T47D (cell line): ENCODE data around the gene UQCC3.
A peak's percentile ranks its signal among the peaks of the same experiment; 100 is the strongest.

Source experiments
- DNase-seq, 2 experiments: peaks; one replicate each; pipeline versions ENCODE4 v3.0.0 to v3.0.0-alpha.2; 2011 to 2012; ENCODE audit warnings: low read depth in 1 of 2, low spot score in 1 of 2
- JUND ChIP-seq: IDR thresholded peaks from 2 replicates; pipeline ENCODE4 v1.6.1; 2012; ENCODE audit warnings: low read depth
- in situ Hi-C: cut with HindIII; loops from 2 replicates; pipeline ENCODE4 v1.10.0; 2016; ENCODE audit warnings: low sequenced_read_pairs, low pct_unique_long_range_greater_than_20kb

UQCC3 gene

DNA sequence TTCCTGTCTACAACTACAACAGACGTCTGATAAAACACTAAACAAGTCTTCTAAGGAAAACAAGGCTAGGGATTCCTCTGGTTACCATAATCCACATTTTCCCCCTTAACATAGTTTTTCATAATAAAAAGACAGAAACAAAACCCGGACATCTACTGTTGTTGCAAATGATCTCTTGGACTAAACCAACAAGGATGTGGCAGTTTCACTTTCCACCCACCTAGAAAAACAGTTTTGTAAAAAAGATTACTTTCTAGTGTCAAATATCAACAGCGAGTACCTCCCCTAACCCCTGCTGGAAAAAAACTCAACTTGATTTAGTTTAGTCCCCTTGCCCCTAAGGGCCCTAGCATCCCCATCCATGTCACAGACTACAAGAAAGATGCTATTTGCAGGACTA, 41.4 kb downstream of the UQCC3 start:
- in situ Hi-C loops: no loop called here
- no peak for TF ChIP-seq JUND
- DNase-seq: no peak

GRCh38 chr11:62713343-62713742, 41.9 kb downstream of the UQCC3 start:
- in situ Hi-C loops: no loop called here

GRCh38 chr11:62715150-62716130, 44.0 kb downstream of the UQCC3 start:
- no peak for TF ChIP-seq JUND
- DNase-seq: no peak
- in situ Hi-C loops: no loop called here

More at GRCh38 chr11:62713343-62713742, 41.9 kb downstream of the UQCC3 start:
- no peak for DNase-seq
- no peak for TF ChIP-seq JUND

- in situ Hi-C loops: no loop called here
- DNase-seq: no peak
- no peak for TF ChIP-seq JUND
These were observed 44.7 kb downstream of the UQCC3 start for GRCh38 chr11:62716206-62716605.

DNA sequence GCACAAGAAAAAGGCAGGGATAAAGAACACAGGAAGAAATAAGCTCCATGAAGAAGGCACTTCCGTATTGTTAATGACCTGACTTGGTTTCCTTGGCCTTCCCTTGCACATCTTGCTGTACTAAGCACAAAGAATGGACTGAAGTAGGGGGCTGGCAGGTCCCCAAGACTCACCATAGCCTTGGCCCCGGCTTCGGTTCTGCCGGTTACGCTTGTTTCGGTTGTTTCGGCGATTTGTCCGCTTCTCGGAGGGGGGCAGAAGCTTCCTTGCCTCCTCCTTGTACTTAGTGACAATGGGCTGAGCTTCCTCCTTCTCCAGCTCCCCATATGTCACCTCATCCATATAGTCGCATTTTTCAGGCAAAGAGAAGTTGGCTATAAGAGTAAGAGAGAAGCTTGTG, 45.3 kb downstream of the UQCC3 start:
- in situ Hi-C loops: no loop called here
- DNase-seq: no peak
- no peak for TF ChIP-seq JUND

- in situ Hi-C loops: no loop called here
- DNase-seq: no peak
- TF ChIP-seq JUND: no peak
These were observed 48.0 kb downstream of the UQCC3 start for GRCh38 chr11:62719302-62719978.

- TF ChIP-seq JUND: no peak
- in situ Hi-C loops: no loop called here
- peak in 1 of 2 experiments; percentile 59 for DNase-seq
These were observed 50.5 kb downstream of the UQCC3 start for GRCh38 chr11:62721994-62722393.
